ENCODE data around the gene WIPF3. TPM values are rescaled to one million over a fixed set of nuclear protein-coding genes. Genes with fewer than 3 reads are reported as not detected.

The WIPF3 gene
- total and polyA plus RNA-seq, 10 of the 15 experiments (the other 5 are each of a cell fraction or from before 2014, with no cell fraction given), result 0.03 to 0.05 TPM; not detected in 8

DNA sequence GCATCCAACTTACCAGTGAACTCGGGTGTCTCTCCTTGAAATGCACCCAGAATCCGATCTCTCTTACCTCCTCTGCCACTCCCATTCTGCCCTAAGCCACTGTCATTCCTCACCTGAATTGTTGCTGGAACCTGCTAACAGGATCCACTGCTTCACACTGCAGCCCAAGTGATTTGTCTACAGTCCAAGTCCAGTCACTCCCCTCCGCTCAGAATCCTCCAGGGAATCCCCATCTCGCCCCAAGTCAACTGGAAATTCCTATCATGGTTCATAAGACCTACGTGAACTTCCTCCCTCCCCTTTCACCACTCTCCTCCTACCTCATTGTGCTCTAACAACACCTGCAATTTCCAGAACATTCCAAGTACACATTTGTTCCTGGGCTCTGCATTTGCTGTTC, 92.0 kb downstream of the WIPF3 start:
- SMC1A ChIA-PET (ENCODE audit: uncharacterized antibody, unreplicated experiment), result interaction anchor here (1.7 kb wide), 1 partner anchor 23 kb away, joined by 5 read pairs; no protein-coding TSS in a partner anchor
- in situ Hi-C loops (cut with MboI) (no loop called here), intact Hi-C loops (cut with micrococcal nuclease; ENCODE audit: unreplicated experiment) (no loop called here)
- FAIRE-seq (no peak), ATAC-seq (no peak), DNase-seq (ENCODE audit: low read depth, low spot score) (no peak)
- POLR2A ChIA-PET, result interaction anchor here (0.7 kb wide), 1 partner anchor 466 kb away, joined by 3 read pairs; no protein-coding TSS in a partner anchor
- H3K9me3 ChIP-seq (replicated peaks; ENCODE audit: control insufficient read depth, insufficient read depth, low read length), result no peaks in the 10 kb centered on the region
- H3K4me1 ChIP-seq (ENCODE audit: control insufficient read depth, insufficient read depth, low read length), result no peaks in the 10 kb centered on the region
- no peak overlapping the region for H3K4me3 ChIP-seq
- H3K9ac ChIP-seq (ENCODE audit: control insufficient read depth, insufficient read depth, low read length), result no peak overlapping the region
- H3K79me2 ChIP-seq (ENCODE audit: control insufficient read depth, insufficient read depth, low read length), result no peaks in the 10 kb centered on the region
- no peak overlapping the region for H3K27ac ChIP-seq (ENCODE audit: control insufficient read depth, insufficient read depth)
- RAD21 ChIA-PET (ENCODE audit: unreplicated experiment), result no interaction called here
- H2AFZ ChIP-seq (ENCODE audit: control insufficient read depth, low read depth, low read length), result no peak overlapping the region
- no peak overlapping the region for H3K4me2 ChIP-seq (ENCODE audit: control insufficient read depth, insufficient read depth)
- H3K36me3 ChIP-seq (ENCODE audit: control insufficient read depth in 2 of 2, insufficient read depth in 2 of 2, low read length in 1 of 2), result no peaks in the 10 kb centered on the region
- no TSS peak for BruUV-seq (replicated peaks)
- CTCF ChIA-PET, result interaction anchor here (1.3 kb wide), 1 partner anchor 163 kb away, joined by 5 read pairs; no protein-coding TSS in a partner anchor
- H4K20me1 ChIP-seq (ENCODE audit: control insufficient read depth, insufficient read depth), result no peaks in the 10 kb centered on the region
- H3K27me3 ChIP-seq (replicated peaks in 1 of 2; ENCODE audit: control insufficient read depth in 2 of 2, insufficient read depth in 2 of 2, low read length in 1 of 2), result no peaks in the 10 kb centered on the region
- WGBS (ENCODE audit: insufficient coverage, insufficient replicate concordance, low lambda C conversion rate, missing lambda C conversion rate), result 6% methylated on average over 5 of the region's 5 CpGs
- TF ChIP-seq EP300 (IDR thresholded peaks at IDR 0.05; ENCODE audit: borderline replicate concordance in 1 of 2, control insufficient read depth in 1 of 2, low read depth in 2 of 2, low read length in 2 of 2) (no peak), TBL1XR1 (IDR thresholded peaks at IDR 0.05; ENCODE audit: low read depth, low read length) (no peak), MAX (IDR thresholded peaks at IDR 0.05; ENCODE audit: low read depth, low read length) (no peak), EGR1 (IDR thresholded peaks at IDR 0.05; ENCODE audit: borderline replicate concordance in 1 of 2, low read depth in 2 of 2, low read length in 2 of 2) (no peak), ZNF622 (IDR thresholded peaks at IDR 0.05) (no peak), CHD4 (IDR thresholded peaks at IDR 0.05) (no peak), EZH2 (IDR thresholded peaks at IDR 0.05; ENCODE audit: borderline replicate concordance, control insufficient read depth, low read depth, low read length) (no peak), SMC3 (IDR thresholded peaks at IDR 0.05; ENCODE audit: borderline replicate concordance, low read length) (no peak), ZNF274 (IDR thresholded peaks at IDR 0.05; ENCODE audit: insufficient read depth, insufficient read length) (no peak), REST (IDR thresholded peaks at IDR 0.05; ENCODE audit: low read depth, low read length) (no peak), HDAC2 (IDR thresholded peaks at IDR 0.05) (no peak), CUX1 (IDR thresholded peaks at IDR 0.05; ENCODE audit: insufficient replicate concordance, low read depth, low read length) (no peak), RCOR1 (conservative IDR thresholded peaks at IDR 0.05; ENCODE audit: low read depth, low read length) (no peak), PAX8 (IDR thresholded peaks at IDR 0.05) (no peak)
- TF ChIP-seq, protein P1, sequence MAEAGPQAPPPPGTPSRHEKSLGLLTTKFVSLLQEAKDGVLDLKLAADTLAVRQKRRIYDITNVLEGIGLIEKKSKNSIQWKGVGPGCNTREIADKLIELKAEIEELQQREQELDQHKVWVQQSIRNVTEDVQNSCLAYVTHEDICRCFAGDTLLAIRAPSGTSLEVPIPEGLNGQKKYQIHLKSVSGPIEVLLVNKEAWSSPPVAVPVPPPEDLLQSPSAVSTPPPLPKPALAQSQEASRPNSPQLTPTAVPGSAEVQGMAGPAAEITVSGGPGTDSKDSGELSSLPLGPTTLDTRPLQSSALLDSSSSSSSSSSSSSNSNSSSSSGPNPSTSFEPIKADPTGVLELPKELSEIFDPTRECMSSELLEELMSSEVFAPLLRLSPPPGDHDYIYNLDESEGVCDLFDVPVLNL (IDR thresholded peaks at IDR 0.05; ENCODE audit: low read depth, low read length), result no peak

Data from GM12878 (cell line).